H1 (cell line): ENCODE results near the gene BOK. TPM values are rescaled to one million over a fixed set of nuclear protein-coding genes. Genes with fewer than 3 reads are reported as not detected.

Source experiments
- CTCF ChIA-PET: fragments of 300-600 bp; sonication (Branson Sonifier 250); formaldehyde crosslinking; loops from one replicate; lab custom pipeline; 2021; ENCODE audit not compliant: partially characterized antibody; lab: Charles Lee
- POLR2A ChIA-PET: fragments of 300-600 bp; sonication (Branson Sonifier 250); formaldehyde crosslinking; loops from one replicate; lab custom pipeline; 2021; ENCODE audit warnings: inconsistent platforms; ENCODE audit not compliant: partially characterized antibody; lab: Charles Lee
- DNase-seq, 2 experiments: peaks; one replicate each; pipeline versions ENCODE4 v3.0.0 to v3.0.0-alpha.2; 2010 to 2022; ENCODE audit warnings: low spot score in 2 of 2, low read depth in 1 of 2, mixed read lengths in 1 of 2
- FAIRE-seq: peaks from 2 replicates; lab custom pipeline; 2011; peaks lifted over from hg19 to GRCh38; lab: Jason Lieb, UNC
- H2AFZ ChIP-seq: 2 replicates; pipeline ENCODE4 v1.8.1; 2012; ENCODE audit warnings: low read length, inconsistent platforms
- H2AK5ac ChIP-seq: 2 replicates; pipeline ENCODE4 v1.6.1; 2013; ENCODE audit warnings: low read depth, low read length
- H2BK120ac ChIP-seq: replicated peaks from 2 replicates; pipeline ENCODE3; 2013; ENCODE audit warnings: low read depth, low read length, inconsistent platforms
- H2BK12ac ChIP-seq: 2 replicates; pipeline ENCODE4 v1.6.1; 2013; ENCODE audit warnings: low read depth, low read length
- H2BK15ac ChIP-seq: 2 replicates; pipeline ENCODE4 v1.6.1; 2013; ENCODE audit warnings: low read length
- H2BK20ac ChIP-seq: 2 replicates; pipeline ENCODE4 v1.6.1; 2013; ENCODE audit warnings: low read length
- H2BK5ac ChIP-seq: 2 replicates; pipeline ENCODE4 v1.6.1; 2013; ENCODE audit warnings: low read depth, low read length
- H3K14ac ChIP-seq: 2 replicates; pipeline ENCODE4 v1.6.1; 2013; ENCODE audit warnings: inconsistent platforms; ENCODE audit not compliant: insufficient read length
- H3K18ac ChIP-seq: 2 replicates; pipeline ENCODE4 v1.6.1; 2013; ENCODE audit warnings: low read length; ENCODE audit errors: extremely low read depth
- H3K23ac ChIP-seq: 2 replicates; pipeline ENCODE4 v1.6.1; 2013; ENCODE audit warnings: inconsistent platforms; ENCODE audit not compliant: insufficient read length
- H3K23me2 ChIP-seq: 2 replicates; pipeline ENCODE4 v1.6.1; 2013; ENCODE audit warnings: low read depth, low read length
- H3K27ac ChIP-seq: 2 replicates; pipeline ENCODE4 v1.6.1; 2011; ENCODE audit warnings: low read depth, low read length, inconsistent platforms
- H3K27me3 ChIP-seq, 4 experiments: replicated peaks in 1 of 4; 1 replicate in 1 of 4; 2 replicates in 3 of 4; pipeline versions ENCODE4 v1.6.1 to v1.8.1; 2011 to 2013; ENCODE audit warnings: low read length in 3 of 4, mild to moderate bottlenecking in 3 of 4, inconsistent platforms in 2 of 4, mixed read lengths in 2 of 4, moderate library complexity in 1 of 4; ENCODE audit not compliant: control insufficient read depth in 3 of 4, insufficient read depth in 3 of 4; ENCODE audit errors: extremely low read depth in 1 of 4
- H3K36me3 ChIP-seq, 4 experiments: 2 replicates each; pipeline versions ENCODE4 v1.6.1 to v1.8.1; 2011 to 2013; ENCODE audit warnings: mild to moderate bottlenecking in 4 of 4, low read length in 3 of 4, moderate library complexity in 2 of 4, control low read depth in 1 of 4, inconsistent platforms in 1 of 4; ENCODE audit not compliant: insufficient read depth in 4 of 4, control insufficient read depth in 2 of 4
- H3K4ac ChIP-seq: replicated peaks from 2 replicates; pipeline ENCODE3; 2013; ENCODE audit warnings: low read length, low read depth, mixed read lengths, inconsistent platforms; ENCODE audit not compliant: insufficient read length
- H3K4me1 ChIP-seq, 4 experiments: replicated peaks in 1 of 4; 1 replicate in 1 of 4; 2 replicates in 3 of 4; pipeline versions ENCODE4 v1.6.1 to v1.8.1; 2011 to 2013; ENCODE audit warnings: low read length in 3 of 4, inconsistent platforms in 2 of 4, mixed read lengths in 1 of 4; ENCODE audit not compliant: insufficient read depth in 4 of 4, control insufficient read depth in 3 of 4
- H3K4me2 ChIP-seq, 2 experiments: 2 replicates each; pipeline versions ENCODE4 v1.6.1 to v1.8.1; 2011 to 2013; ENCODE audit warnings: low read depth in 2 of 2, low read length in 2 of 2, control low read depth in 1 of 2, inconsistent platforms in 1 of 2, mild to moderate bottlenecking in 1 of 2; ENCODE audit not compliant: insufficient read depth in 1 of 2
- H3K4me3 ChIP-seq, 4 experiments: fragments of 200-600, 300-600 bp in 1 of 4; sonication (generic), shearing (Covaris generic), sonication (Bioruptor Twin) in 1 of 4; 2 replicates each; pipeline versions ENCODE4 v1.5.1 to v1.8.1; 2011 to 2016; ENCODE audit warnings: low read length in 4 of 4, low read depth in 3 of 4, control low read depth in 2 of 4, inconsistent platforms in 2 of 4, mild to moderate bottlenecking in 2 of 4, mixed read lengths in 1 of 4, moderate library complexity in 1 of 4; ENCODE audit not compliant: insufficient read depth in 2 of 4; ENCODE audit errors: extremely low read depth in 1 of 4
- H3K56ac ChIP-seq: replicated peaks from 2 replicates; pipeline ENCODE3; 2013; ENCODE audit warnings: low read depth, mild to moderate bottlenecking, mixed read lengths, low read length, inconsistent platforms; ENCODE audit not compliant: insufficient read length
- H3K79me1 ChIP-seq: 2 replicates; pipeline ENCODE4 v1.6.1; 2013; ENCODE audit warnings: low read depth, low read length, control low read depth
- H3K79me2 ChIP-seq, 2 experiments: 2 replicates each; pipeline versions ENCODE4 v1.6.1 to v1.8.1; 2012 to 2013; ENCODE audit warnings: low read length in 2 of 2, mild to moderate bottlenecking in 2 of 2, inconsistent platforms in 1 of 2; ENCODE audit not compliant: insufficient read depth in 2 of 2, control insufficient read depth in 1 of 2
- H3K9ac ChIP-seq, 4 experiments: replicated peaks in 1 of 4; 1 replicate in 1 of 4; 2 replicates in 3 of 4; pipeline versions ENCODE4 v1.6.1 to v1.8.1; 2011 to 2013; ENCODE audit warnings: low read depth in 3 of 4, low read length in 3 of 4, control low read depth in 2 of 4, mild to moderate bottlenecking in 2 of 4, moderate library complexity in 2 of 4, inconsistent platforms in 1 of 4; ENCODE audit errors: extremely low read depth in 1 of 4
- H3K9me3 ChIP-seq, 2 experiments: 2 replicates each; pipeline versions ENCODE4 v1.6.1 to v1.8.1; 2012 to 2013; ENCODE audit warnings: mild to moderate bottlenecking in 2 of 2, moderate library complexity in 2 of 2, control low read depth in 1 of 2, inconsistent platforms in 1 of 2, low read depth in 1 of 2, low read length in 1 of 2, mixed read lengths in 1 of 2; ENCODE audit not compliant: insufficient read depth in 2 of 2
- H4K20me1 ChIP-seq, 2 experiments: replicated peaks in 1 of 2; 2 replicates each; pipeline versions ENCODE3 to v1.8.1; 2011 to 2013; ENCODE audit warnings: inconsistent platforms in 2 of 2, low read length in 2 of 2, mild to moderate bottlenecking in 1 of 2; ENCODE audit not compliant: insufficient read depth in 2 of 2, control insufficient read depth in 1 of 2
- H4K5ac ChIP-seq: 2 replicates; pipeline ENCODE4 v1.6.1; 2013; ENCODE audit warnings: low read length, low read depth, mixed read lengths, inconsistent platforms; ENCODE audit not compliant: insufficient read length
- H4K8ac ChIP-seq: 2 replicates; pipeline ENCODE4 v1.8.0; 2013; ENCODE audit warnings: mild to moderate bottlenecking, moderate library complexity, low read length, inconsistent platforms; ENCODE audit not compliant: insufficient read depth; ENCODE audit errors: extremely low read depth
- H4K91ac ChIP-seq: replicated peaks from 2 replicates; pipeline ENCODE3; 2013; ENCODE audit warnings: low read length, mixed read lengths, inconsistent platforms; ENCODE audit not compliant: insufficient read length
- CREB1 ChIP-seq: IDR thresholded peaks from 2 replicates; pipeline ENCODE4 v1.6.1; 2012; ENCODE audit warnings: inconsistent platforms
- KDM5A ChIP-seq: fragments of 200-600 bp; IDR thresholded peaks from 2 replicates; pipeline ENCODE4 v1.7.1; 2012; ENCODE audit warnings: mild to moderate bottlenecking, low read length, inconsistent platforms, mixed read lengths
- RBBP5 ChIP-seq: IDR thresholded peaks from 2 replicates; pipeline ENCODE4 v1.7.1; 2012; ENCODE audit warnings: low read depth, mild to moderate bottlenecking, inconsistent platforms, low read length, moderate library complexity, borderline replicate concordance
- WGBS, 2 experiments: shearing (Covaris generic) in 1 of 2; methylation state at CpG; one replicate each; pipeline versions ENCODE4 v1.1.6 to v1.1.7; 2013 to 2015; ENCODE audit warnings: low lambda C conversion rate in 2 of 2, mixed read lengths in 2 of 2, inconsistent platforms in 1 of 2, low coverage in 1 of 2, missing lambda C conversion rate in 1 of 2; ENCODE audit not compliant: insufficient replicate concordance in 2 of 2, insufficient coverage in 1 of 2, insufficient read length in 1 of 2; ENCODE audit errors: extremely low coverage in 1 of 2, missing lambda C conversion rate in 1 of 2; 5-methylcytosine and 5-hydroxymethylcytosine counted together
- polyA plus RNA-seq, 7 experiments: library from polyadenylated mRNA; depleted of rRNA in 3 of 7; stranded (reverse) in 5 of 7; unstranded in 2 of 7; fragments of >200 nt in 5 of 7; fragments of 200-250 nt in 2 of 7; gene quantifications; 1 replicate in 5 of 7; 2 replicates in 1 of 7; 4 replicates in 1 of 7; pipeline versions ENCODE4 v1.2.1 to v1.2.3, GENCODE V29; 2011 to 2013; ENCODE audit warnings: missing spikeins in 2 of 7, mixed read lengths in 2 of 7
- total RNA-seq: library from RNA; stranded (reverse); fragmentation: NEBNext Ultra II Directional; extraction: Animal tissue kit (Norgen Biotek cat#: 25700); gene quantifications from 2 replicates; pipeline ENCODE4 v1.2.1, GENCODE V29; 2021

BOK gene
- total and polyA plus RNA-seq, 2 of the 8 experiments (the other 6 are each of a cell fraction or from before 2014, with no cell fraction given), result 33.7 to 37.6 TPM

DNA sequence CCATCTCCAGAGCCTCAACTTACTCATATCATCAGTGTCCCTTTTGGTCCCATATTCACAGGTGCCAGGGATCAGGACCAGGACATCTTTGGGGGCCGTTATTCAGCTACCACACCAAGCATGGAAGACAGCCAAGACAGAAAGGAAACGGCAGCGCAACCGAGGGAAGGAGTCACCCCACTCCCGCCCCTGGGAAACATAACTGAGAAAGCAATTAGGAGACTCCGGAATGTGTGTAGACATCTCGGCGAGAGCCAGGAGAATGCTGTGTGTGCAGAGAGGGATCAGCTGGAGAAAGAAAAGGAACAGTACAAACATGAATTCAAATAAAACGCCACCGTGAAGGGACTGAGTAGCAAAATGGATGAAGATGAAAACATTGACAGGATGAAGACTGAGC lies 13.4 kb upstream of the BOK start:
- no peak overlapping the region for H2BK15ac ChIP-seq
- no peak for FAIRE-seq
- H3K79me2 ChIP-seq, result no peaks in the 10 kb centered on the region
- ChIA-PET CTCF (no interaction called here), POLR2A (interaction anchor here (0.6 to 0.7 kb wide), 3 partner anchors 14 to 242 kb away, joined by 3 to 4 read pairs (median 3); no protein-coding TSS in a partner anchor)
- no peak overlapping the region for H3K9ac ChIP-seq
- H4K91ac ChIP-seq, result no peak overlapping the region
- 98% methylated on average over 10 of the region's 10 CpGs; no CpG with 5 or more reads in 1 of the 2 experiments for WGBS, 2 experiments
- H2AK5ac ChIP-seq, result no peak overlapping the region
- no peak overlapping the region for H2AFZ ChIP-seq
- H4K20me1 ChIP-seq, result peaks cover 0 to 5% of the 10 kb centered on the region in 2 experiments
- no peak overlapping the region for H4K8ac ChIP-seq
- no peak overlapping the region for H3K56ac ChIP-seq
- no peak overlapping the region for H2BK5ac ChIP-seq
- H3K23me2 ChIP-seq, result peaks cover 21% of the 10 kb centered on the region; the same call in 1 of the 2 replicates
- no peak overlapping the region for H3K27ac ChIP-seq
- no peak overlapping the region for H3K18ac ChIP-seq
- no peak overlapping the region for H3K4me3 ChIP-seq
- no peak overlapping the region for H4K5ac ChIP-seq
- peaks cover 18 to 33% (median 29%) of the 10 kb centered on the region in 4 experiments for H3K27me3 ChIP-seq
- H2BK120ac ChIP-seq, result no peak overlapping the region
- no peak overlapping the region for H3K14ac ChIP-seq
- no peak overlapping the region for H2BK12ac ChIP-seq
- peaks cover 4 to 10% (median 7%) of the 10 kb centered on the region in 4 experiments for H3K4me1 ChIP-seq
- no peaks in the 10 kb centered on the region for H3K79me1 ChIP-seq
- no peaks in the 10 kb centered on the region for H3K9me3 ChIP-seq
- H3K4me2 ChIP-seq, result no peak overlapping the region
- no peak overlapping the region for H3K4ac ChIP-seq
- DNase-seq, result no peak
- H3K23ac ChIP-seq, result no peak overlapping the region
- H2BK20ac ChIP-seq, result no peak overlapping the region
- no peaks in the 10 kb centered on the region for H3K36me3 ChIP-seq
- TF ChIP-seq CREB1, result no peak
- no peak for TF ChIP-seq KDM5A
- TF ChIP-seq RBBP5, result no peak
